ENCODE results near the gene SULT1C4. TPM values are rescaled to one million over a fixed set of nuclear protein-coding genes. Genes with fewer than 3 reads are reported as not detected.
"Not testable (repeated sequence)": the region's sequence is repeated elsewhere in the genome, so short reads cannot be mapped to it uniquely, and the experiment has no call there.

Gene SULT1C4
- total and polyA plus RNA-seq, 2 experiments from 2014 or later = 0.87 to 2.1 TPM

DNA sequence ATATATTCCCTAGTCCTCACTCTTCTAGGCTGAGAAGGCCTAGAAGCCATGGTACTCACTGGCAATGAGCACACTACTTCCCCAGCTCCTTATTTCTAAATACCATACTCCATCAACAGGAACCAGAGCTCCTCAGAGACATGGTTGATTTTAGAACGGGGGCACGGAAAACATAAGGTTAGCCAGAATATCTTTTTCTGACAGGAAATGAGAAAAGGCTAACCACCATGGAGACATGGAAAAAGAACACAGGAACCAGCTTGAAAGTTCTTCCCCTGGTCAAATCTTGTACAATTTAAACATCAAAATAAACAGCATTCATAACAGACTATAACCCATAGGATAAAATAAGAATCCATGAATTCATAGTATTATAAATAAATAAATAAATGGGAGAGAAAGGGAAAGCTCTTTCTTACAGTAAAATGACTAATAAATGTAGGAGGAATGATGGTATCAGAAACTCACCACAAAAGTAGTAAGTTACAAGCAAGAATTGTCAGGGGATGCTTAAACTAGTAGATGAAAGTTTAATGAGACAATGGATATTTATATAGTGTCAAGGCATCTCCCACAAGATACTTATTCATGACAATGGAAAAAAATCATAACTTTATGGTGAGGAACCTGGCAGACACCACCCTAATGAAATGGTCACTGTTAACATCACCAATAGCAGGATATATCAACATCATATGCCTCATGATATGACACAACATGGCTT lies 50.7 kb downstream of the SULT1C4 start (continued):
- TF ChIP-seq, protein P1, sequence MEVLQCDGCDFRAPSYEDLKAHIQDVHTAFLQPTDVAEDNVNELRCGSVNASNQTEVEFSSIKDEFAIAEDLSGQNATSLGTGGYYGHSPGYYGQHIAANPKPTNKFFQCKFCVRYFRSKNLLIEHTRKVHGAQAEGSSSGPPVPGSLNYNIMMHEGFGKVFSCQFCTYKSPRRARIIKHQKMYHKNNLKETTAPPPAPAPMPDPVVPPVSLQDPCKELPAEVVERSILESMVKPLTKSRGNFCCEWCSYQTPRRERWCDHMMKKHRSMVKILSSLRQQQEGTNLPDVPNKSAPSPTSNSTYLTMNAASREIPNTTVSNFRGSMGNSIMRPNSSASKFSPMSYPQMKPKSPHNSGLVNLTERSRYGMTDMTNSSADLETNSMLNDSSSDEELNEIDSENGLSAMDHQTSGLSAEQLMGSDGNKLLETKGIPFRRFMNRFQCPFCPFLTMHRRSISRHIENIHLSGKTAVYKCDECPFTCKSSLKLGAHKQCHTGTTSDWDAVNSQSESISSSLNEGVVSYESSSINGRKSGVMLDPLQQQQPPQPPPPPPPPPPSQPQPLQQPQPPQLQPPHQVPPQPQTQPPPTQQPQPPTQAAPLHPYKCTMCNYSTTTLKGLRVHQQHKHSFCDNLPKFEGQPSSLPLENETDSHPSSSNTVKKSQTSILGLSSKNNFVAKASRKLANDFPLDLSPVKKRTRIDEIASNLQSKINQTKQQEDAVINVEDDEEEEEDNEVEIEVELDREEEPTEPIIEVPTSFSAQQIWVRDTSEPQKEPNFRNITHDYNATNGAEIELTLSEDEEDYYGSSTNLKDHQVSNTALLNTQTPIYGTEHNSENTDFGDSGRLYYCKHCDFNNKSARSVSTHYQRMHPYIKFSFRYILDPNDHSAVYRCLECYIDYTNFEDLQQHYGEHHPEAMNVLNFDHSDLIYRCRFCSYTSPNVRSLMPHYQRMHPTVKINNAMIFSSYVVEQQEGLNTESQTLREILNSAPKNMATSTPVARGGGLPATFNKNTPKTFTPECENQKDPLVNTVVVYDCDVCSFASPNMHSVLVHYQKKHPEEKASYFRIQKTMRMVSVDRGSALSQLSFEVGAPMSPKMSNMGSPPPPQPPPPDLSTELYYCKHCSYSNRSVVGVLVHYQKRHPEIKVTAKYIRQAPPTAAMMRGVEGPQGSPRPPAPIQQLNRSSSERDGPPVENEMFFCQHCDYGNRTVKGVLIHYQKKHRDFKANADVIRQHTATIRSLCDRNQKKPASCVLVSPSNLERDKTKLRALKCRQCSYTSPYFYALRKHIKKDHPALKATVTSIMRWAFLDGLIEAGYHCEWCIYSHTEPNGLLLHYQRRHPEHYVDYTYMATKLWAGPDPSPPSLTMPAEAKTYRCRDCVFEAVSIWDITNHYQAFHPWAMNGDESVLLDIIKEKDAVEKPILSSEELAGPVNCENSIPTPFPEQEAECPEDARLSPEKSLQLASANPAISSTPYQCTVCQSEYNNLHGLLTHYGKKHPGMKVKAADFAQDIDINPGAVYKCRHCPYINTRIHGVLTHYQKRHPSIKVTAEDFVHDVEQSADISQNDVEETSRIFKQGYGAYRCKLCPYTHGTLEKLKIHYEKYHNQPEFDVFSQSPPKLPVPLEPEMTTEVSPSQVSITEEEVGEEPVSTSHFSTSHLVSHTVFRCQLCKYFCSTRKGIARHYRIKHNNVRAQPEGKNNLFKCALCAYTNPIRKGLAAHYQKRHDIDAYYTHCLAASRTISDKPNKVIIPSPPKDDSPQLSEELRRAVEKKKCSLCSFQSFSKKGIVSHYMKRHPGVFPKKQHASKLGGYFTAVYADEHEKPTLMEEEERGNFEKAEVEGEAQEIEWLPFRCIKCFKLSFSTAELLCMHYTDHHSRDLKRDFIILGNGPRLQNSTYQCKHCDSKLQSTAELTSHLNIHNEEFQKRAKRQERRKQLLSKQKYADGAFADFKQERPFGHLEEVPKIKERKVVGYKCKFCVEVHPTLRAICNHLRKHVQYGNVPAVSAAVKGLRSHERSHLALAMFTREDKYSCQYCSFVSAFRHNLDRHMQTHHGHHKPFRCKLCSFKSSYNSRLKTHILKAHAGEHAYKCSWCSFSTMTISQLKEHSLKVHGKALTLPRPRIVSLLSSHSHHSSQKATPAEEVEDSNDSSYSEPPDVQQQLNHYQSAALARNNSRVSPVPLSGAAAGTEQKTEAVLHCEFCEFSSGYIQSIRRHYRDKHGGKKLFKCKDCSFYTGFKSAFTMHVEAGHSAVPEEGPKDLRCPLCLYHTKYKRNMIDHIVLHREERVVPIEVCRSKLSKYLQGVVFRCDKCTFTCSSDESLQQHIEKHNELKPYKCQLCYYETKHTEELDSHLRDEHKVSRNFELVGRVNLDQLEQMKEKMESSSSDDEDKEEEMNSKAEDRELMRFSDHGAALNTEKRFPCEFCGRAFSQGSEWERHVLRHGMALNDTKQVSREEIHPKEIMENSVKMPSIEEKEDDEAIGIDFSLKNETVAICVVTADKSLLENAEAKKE (CRISPR knock-in tag; IDR thresholded peaks at IDR 0.05) = no peak

DNA sequence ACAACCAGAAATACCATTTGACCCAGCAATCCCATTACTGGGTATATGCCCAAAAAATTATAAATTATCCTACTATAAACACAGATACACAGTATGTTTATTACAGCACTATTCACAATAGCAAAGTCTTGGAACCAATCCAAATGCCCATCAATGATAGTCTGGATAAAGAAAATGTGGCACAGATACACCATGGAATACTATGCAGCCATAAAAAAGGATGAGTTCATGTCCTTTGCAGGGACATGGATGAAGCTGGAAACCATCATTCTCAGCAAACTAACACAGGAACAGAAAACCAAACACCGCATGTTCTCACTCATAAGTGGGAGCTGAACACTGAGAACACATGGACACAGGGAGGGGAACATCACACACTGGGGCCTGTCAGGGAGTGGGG lies 57.8 kb downstream of the SULT1C4 start:
- H3K27me3 Mint-ChIP-seq (ENCODE audit: insufficient read depth, low read depth, poor library complexity); H3K27ac Mint-ChIP-seq; H3K36me3 ChIP-seq (ENCODE audit: insufficient read depth); H3K4me2 ChIP-seq; H3K79me2 ChIP-seq (replicated peaks; ENCODE audit: insufficient read depth); H3K27ac ChIP-seq (ENCODE audit: low read depth); H3K36me3 Mint-ChIP-seq (ENCODE audit: low read depth); H4K20me1 ChIP-seq (replicated peaks; ENCODE audit: insufficient read depth); DNase-seq (ENCODE audit: low spot score); H2AFZ ChIP-seq; H3K27me3 ChIP-seq (ENCODE audit: insufficient read depth); H3F3A ChIP-seq (replicated peaks; ENCODE audit: low read depth); H3K4me3 Mint-ChIP-seq; H3K4me1 ChIP-seq (ENCODE audit: insufficient read depth); H3K9me2 ChIP-seq (ENCODE audit: insufficient read depth); H3K4me1 Mint-ChIP-seq; H3K4me3 ChIP-seq; ATAC-seq: not testable (repeated sequence)
- H3K9me3 Mint-ChIP-seq = peaks cover 10% of the 10 kb centered on the region; the same call in 1 of the 3 replicates

DNA sequence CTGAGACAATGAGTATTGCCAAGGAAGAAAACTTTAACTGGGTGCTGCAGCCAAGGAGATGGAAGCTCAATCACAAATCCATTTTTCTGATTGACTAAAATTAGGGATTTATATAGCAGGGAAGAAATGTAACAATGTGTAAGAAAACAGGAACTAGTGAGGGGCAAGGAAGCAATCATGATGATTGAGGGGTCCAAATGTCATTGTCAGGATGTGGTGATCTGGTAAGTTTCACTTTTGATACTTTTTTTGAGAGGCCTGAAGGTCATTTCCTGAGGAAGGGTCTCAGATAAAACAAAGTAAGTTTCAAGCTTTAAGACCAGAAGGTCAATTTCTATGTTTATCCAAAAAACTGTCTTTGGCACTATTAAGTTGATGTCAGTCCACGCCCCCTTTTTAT lies 59.2 kb downstream of the SULT1C4 start:
- Histone ChIP-seq H3K4me2 (no peak overlapping the region), H3K79me2 (replicated peaks; ENCODE audit: insufficient read depth) (no peaks in the 10 kb centered on the region), H3K4me3 (no peak overlapping the region), H2AFZ (peak overlapping the region; percentile 8; the same call in 1 of the 2 replicates), H3K27me3 (ENCODE audit: insufficient read depth) (no peaks in the 10 kb centered on the region), H4K20me1 (replicated peaks; ENCODE audit: insufficient read depth) (no peaks in the 10 kb centered on the region), H3K4me1 (ENCODE audit: insufficient read depth) (no peaks in the 10 kb centered on the region), H3F3A (replicated peaks; ENCODE audit: low read depth) (no peaks in the 10 kb centered on the region), H3K36me3 (ENCODE audit: insufficient read depth) (no peaks in the 10 kb centered on the region), H3K27ac (ENCODE audit: low read depth) (no peak overlapping the region), H3K9me2 (ENCODE audit: insufficient read depth) (no peaks in the 10 kb centered on the region)
- H3K27ac Mint-ChIP-seq = no peak overlapping the region
- DNase-seq (ENCODE audit: low spot score) = no peak
- H3K4me3 Mint-ChIP-seq = no peak overlapping the region
- 0 out of 3 replicates have a peak, but pooled peaks cover 8% of the 10 kb centered on the region for H3K9me3 Mint-ChIP-seq
- peaks cover under 1% of the 10 kb centered on the region for H3K27me3 Mint-ChIP-seq (ENCODE audit: insufficient read depth, low read depth, poor library complexity)
- H3K36me3 Mint-ChIP-seq (ENCODE audit: low read depth) = no peaks in the 10 kb centered on the region
- ATAC-seq = no peak
- H3K4me1 Mint-ChIP-seq = no peaks in the 10 kb centered on the region
- TF ChIP-seq, protein P1 (CRISPR knock-in tag; IDR thresholded peaks at IDR 0.05) = no peak
- no peak for TF ChIP-seq EZH2phosphoT487 (IDR thresholded peaks at IDR 0.05; ENCODE audit: unreplicated experiment)
- no peak for TF ChIP-seq NANOG (IDR thresholded peaks at IDR 0.05; ENCODE audit: borderline replicate concordance)

All from GM23338 (cell line).